Neural progenitor cell (in vitro differentiated cells): Measurements from ENCODE around the gene NODAL.
A peak's percentile ranks its signal among the peaks of the same experiment; 100 is the strongest.

Experiments
- EZH2 ChIP-seq: fragments of 200-600 bp; sonication (generic); IDR thresholded peaks from 2 replicates; pipeline ENCODE4 v1.6.1; 2017; ENCODE audit warnings: antibody characterized with exemption, mild to moderate bottlenecking, moderate library complexity
- EZH2phosphoT487 ChIP-seq: fragments of 200-600 bp; sonication (generic); IDR thresholded peaks from 2 replicates; pipeline ENCODE4 v1.6.1; 2017; ENCODE audit warnings: antibody characterized with exemption
- TF ChIP-seq, protein P1 (sequence below): fragments of 200-600 bp; sonication (generic); IDR thresholded peaks from 2 replicates; pipeline ENCODE4 v1.5.1; 2017; ENCODE audit warnings: antibody characterized with exemption, mild to moderate bottlenecking

DNA sequence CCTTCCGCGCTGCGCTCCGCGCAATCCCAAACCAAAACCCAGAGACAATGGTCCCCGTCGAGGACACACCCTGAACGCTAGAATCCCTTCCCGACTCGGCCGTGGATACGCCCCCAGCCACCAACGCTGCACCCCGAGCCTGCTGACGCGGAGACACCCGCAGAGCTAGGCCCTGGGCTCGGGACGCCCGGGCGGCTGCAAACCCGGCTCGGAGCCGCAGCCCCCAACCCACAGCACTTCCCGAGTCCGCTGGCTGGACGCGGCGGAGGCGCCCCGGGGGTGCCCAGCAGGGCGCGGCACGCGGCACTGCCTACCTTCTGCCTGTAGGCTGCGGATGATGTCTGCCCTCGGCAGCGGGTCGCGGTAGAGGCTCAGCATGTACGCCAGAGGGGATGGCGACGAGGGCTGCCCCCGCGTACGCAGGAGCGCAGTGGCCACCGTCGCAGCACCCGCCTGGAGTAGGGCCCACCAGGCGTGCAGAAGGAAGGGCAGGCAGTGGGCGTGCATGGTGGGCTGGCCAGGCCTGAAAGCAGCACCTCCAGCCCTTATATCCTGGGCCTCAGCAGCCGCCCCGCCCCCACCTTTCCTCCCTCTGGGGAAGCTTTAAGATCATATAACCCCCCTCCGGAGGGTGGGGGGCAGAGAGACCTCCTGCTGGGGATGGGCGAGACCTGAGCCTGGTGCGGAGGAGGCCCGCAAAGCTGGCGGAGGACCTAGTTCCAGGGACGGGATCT lies at the start of gene NODAL:
- TF ChIP-seq, protein P1, sequence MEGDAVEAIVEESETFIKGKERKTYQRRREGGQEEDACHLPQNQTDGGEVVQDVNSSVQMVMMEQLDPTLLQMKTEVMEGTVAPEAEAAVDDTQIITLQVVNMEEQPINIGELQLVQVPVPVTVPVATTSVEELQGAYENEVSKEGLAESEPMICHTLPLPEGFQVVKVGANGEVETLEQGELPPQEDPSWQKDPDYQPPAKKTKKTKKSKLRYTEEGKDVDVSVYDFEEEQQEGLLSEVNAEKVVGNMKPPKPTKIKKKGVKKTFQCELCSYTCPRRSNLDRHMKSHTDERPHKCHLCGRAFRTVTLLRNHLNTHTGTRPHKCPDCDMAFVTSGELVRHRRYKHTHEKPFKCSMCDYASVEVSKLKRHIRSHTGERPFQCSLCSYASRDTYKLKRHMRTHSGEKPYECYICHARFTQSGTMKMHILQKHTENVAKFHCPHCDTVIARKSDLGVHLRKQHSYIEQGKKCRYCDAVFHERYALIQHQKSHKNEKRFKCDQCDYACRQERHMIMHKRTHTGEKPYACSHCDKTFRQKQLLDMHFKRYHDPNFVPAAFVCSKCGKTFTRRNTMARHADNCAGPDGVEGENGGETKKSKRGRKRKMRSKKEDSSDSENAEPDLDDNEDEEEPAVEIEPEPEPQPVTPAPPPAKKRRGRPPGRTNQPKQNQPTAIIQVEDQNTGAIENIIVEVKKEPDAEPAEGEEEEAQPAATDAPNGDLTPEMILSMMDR: no peak
- TF ChIP-seq EZH2 (peak; percentile 85), EZH2phosphoT487 (peak; percentile 92)
